PFSK-1 (cell line): ENCODE results near the gene MYO1C.

Experiments
- POLR2AphosphoS5 ChIP-seq: IDR thresholded peaks from 2 replicates; pipeline ENCODE4 v1.6.1; 2012; ENCODE audit warnings: low read depth, mild to moderate bottlenecking, control low read depth, low read length, moderate library complexity
- SIN3A ChIP-seq: IDR thresholded peaks from 2 replicates; pipeline ENCODE4 v1.6.1; 2012; ENCODE audit warnings: mild to moderate bottlenecking, low read length, moderate library complexity, borderline replicate concordance; ENCODE audit not compliant: insufficient read depth
- TAF1 ChIP-seq: IDR thresholded peaks from 2 replicates; pipeline ENCODE4 v1.6.1; 2012; ENCODE audit warnings: low read length, control low read depth, borderline replicate concordance; ENCODE audit not compliant: insufficient read depth
- TF ChIP-seq, protein P1 (sequence below), 2 experiments: IDR thresholded peaks; 2 replicates each; pipeline versions ENCODE4 v1.6.1 to v1.8.0; 2011 to 2012; ENCODE audit warnings: low read depth in 2 of 2, low read length in 2 of 2, control low read depth in 1 of 2, inconsistent platforms in 1 of 2, mild to moderate bottlenecking in 1 of 2, moderate library complexity in 1 of 2; ENCODE audit not compliant: insufficient read depth in 1 of 2

DNA sequence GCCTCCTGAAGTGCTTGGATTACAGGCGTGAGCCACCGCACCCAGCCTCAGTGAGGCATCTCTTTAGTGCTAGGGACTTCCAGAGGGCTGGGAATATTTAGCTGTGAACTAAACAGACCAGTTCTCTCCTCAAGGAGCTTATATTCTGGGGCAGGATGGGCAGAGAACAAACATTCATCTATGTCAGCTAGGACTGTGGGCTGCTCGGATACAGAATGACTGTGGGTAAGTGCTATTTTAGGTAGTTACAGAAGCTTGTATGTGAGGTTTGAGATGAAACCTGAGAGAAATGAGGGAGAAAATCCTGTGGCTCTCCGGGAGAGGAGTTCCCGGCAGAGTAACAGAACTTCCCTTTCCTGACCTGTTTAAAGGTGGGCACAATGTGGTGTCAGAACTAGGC, 30.1 kb upstream of the MYO1C start:
- TF ChIP-seq TAF1 (no peak), POLR2AphosphoS5 (no peak), SIN3A (no peak)
- TF ChIP-seq, protein P1, sequence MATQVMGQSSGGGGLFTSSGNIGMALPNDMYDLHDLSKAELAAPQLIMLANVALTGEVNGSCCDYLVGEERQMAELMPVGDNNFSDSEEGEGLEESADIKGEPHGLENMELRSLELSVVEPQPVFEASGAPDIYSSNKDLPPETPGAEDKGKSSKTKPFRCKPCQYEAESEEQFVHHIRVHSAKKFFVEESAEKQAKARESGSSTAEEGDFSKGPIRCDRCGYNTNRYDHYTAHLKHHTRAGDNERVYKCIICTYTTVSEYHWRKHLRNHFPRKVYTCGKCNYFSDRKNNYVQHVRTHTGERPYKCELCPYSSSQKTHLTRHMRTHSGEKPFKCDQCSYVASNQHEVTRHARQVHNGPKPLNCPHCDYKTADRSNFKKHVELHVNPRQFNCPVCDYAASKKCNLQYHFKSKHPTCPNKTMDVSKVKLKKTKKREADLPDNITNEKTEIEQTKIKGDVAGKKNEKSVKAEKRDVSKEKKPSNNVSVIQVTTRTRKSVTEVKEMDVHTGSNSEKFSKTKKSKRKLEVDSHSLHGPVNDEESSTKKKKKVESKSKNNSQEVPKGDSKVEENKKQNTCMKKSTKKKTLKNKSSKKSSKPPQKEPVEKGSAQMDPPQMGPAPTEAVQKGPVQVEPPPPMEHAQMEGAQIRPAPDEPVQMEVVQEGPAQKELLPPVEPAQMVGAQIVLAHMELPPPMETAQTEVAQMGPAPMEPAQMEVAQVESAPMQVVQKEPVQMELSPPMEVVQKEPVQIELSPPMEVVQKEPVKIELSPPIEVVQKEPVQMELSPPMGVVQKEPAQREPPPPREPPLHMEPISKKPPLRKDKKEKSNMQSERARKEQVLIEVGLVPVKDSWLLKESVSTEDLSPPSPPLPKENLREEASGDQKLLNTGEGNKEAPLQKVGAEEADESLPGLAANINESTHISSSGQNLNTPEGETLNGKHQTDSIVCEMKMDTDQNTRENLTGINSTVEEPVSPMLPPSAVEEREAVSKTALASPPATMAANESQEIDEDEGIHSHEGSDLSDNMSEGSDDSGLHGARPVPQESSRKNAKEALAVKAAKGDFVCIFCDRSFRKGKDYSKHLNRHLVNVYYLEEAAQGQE (IDR thresholded peaks at IDR 0.05; ENCODE audit: insufficient read depth in 1 of 2, low read depth in 2 of 2, low read length in 2 of 2), result no peak
